Skeletal muscle satellite cell (primary cell): ENCODE data around the gene PSMD5.

Experiments used
- H3K27me3 ChIP-seq: 2 replicates; pipeline ENCODE4 v1.7.0; 2013; ENCODE audit warnings: low read length; ENCODE audit not compliant: control insufficient read depth, insufficient read depth
- H3K36me3 ChIP-seq: 2 replicates; pipeline ENCODE4 v1.7.0; 2013; ENCODE audit warnings: mild to moderate bottlenecking, control low read depth, low read length; ENCODE audit not compliant: insufficient read depth
- H3K4me1 ChIP-seq: 2 replicates; pipeline ENCODE4 v1.7.0; 2013; ENCODE audit warnings: low read length; ENCODE audit not compliant: control insufficient read depth, insufficient read depth
- H3K4me2 ChIP-seq: 2 replicates; pipeline ENCODE4 v1.7.0; 2013; ENCODE audit warnings: mild to moderate bottlenecking, low read length
- H3K4me3 ChIP-seq: 2 replicates; pipeline ENCODE4 v1.7.0; 2013; ENCODE audit warnings: low read length
- H3K9ac ChIP-seq: 2 replicates; pipeline ENCODE4 v1.7.0; 2013; ENCODE audit warnings: mild to moderate bottlenecking, low read depth, low read length, moderate library complexity
- H3K9me3 ChIP-seq: replicated peaks from 2 replicates; pipeline ENCODE4 v1.7.0; 2013; ENCODE audit warnings: mild to moderate bottlenecking, control low read depth, low read length

Gene PSMD5

GRCh38 chr9:120770931-120771330, 71.8 kb downstream of the PSMD5 start:
- Histone ChIP-seq H3K9ac (no peak overlapping the region), H3K4me2 (no peak overlapping the region), H3K27me3 (no peaks in the 10 kb centered on the region), H3K4me3 (no peak overlapping the region), H3K36me3 (peaks cover 55% of the 10 kb centered on the region), H3K9me3 (no peaks in the 10 kb centered on the region), H3K4me1 (peaks cover 9% of the 10 kb centered on the region)

DNA sequence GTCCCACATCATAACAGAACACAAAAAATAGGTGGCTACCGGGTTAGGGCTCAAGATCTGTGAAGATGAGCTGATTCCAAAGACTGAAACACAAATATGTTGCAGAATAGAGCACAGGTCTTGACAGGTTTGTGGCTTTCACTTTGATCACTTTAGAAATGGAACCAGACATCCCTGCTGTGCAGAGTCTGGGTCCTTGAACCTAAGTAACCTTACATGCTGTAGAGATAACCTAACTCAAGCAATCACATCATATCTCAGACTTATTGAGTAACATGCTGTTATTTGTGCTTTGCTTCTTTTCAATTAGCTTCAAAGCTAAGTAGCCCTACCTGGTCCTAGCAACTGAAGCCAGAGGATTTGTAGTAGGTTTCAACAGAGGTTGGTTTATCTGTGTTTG, 73.8 kb downstream of the PSMD5 start:
- no peaks in the 10 kb centered on the region for H3K9me3 ChIP-seq
- H3K27me3 ChIP-seq, result no peaks in the 10 kb centered on the region
- H3K36me3 ChIP-seq, result peaks cover 53% of the 10 kb centered on the region
- no peak overlapping the region for H3K9ac ChIP-seq
- H3K4me3 ChIP-seq, result no peak overlapping the region
- H3K4me1 ChIP-seq, result peaks cover 9% of the 10 kb centered on the region
- no peak overlapping the region for H3K4me2 ChIP-seq

DNA sequence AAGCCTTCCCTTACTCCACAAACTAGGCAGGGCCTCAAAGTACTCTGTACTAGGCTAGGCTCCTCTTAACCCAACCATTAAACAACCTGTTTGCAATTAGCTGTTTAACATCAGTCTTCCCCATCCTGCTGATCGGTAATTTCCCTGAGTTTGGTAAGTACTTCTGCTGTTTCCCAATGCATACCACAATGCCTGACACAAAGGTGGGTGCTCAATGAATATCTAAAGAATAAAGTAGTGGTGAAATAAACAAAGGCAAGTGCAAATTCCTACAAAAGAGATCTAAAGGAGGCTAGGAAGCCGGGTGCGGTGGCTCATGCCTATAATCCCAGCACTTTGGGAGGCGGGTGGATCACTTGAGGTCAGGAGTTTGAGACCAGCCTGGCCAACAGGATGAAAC, 74.5 kb downstream of the PSMD5 start:
- Histone ChIP-seq H3K9me3 (no peaks in the 10 kb centered on the region), H3K9ac (no peak overlapping the region), H3K4me2 (no peak overlapping the region), H3K27me3 (no peaks in the 10 kb centered on the region), H3K4me3 (no peak overlapping the region), H3K4me1 (peaks cover 9% of the 10 kb centered on the region), H3K36me3 (peaks cover 59% of the 10 kb centered on the region)

GRCh38 chr9:120767451-120767850, 75.3 kb downstream of the PSMD5 start:
- Histone ChIP-seq H3K4me2 (no peak overlapping the region), H3K4me1 (peaks cover 9% of the 10 kb centered on the region), H3K9me3 (no peaks in the 10 kb centered on the region)

More at GRCh38 chr9:120767451-120767850, 75.3 kb downstream of the PSMD5 start:
- no peak overlapping the region for H3K4me3 ChIP-seq
- H3K9ac ChIP-seq, result no peak overlapping the region
- H3K27me3 ChIP-seq, result no peaks in the 10 kb centered on the region
- H3K36me3 ChIP-seq, result peaks cover 63% of the 10 kb centered on the region
